ENCODE data around the gene ZNF823.

GRCh38 chr19:11766597-11767591 is 28.1 kb upstream of the ZNF823 start, which contains the start of gene ZNF441:
- TF ChIP-seq CTCF (IDR thresholded peaks at IDR 0.05), result no peak
- peak; percentile 72 to 90 (median 86) for TF ChIP-seq POLR2AphosphoS5 (IDR thresholded peaks at IDR 0.05)
- peak; percentile 73 to 76 for TF ChIP-seq POLR2A (IDR thresholded peaks at IDR 0.05)
- TF ChIP-seq EP300 (IDR thresholded peaks at IDR 0.05), result peak in 2 of 4 donors; percentile 6 to 74
